ENCODE results near the gene DEDD. TPM values are rescaled to one million over a fixed set of nuclear protein-coding genes. Genes with fewer than 3 reads are reported as not detected.

Gene DEDD
- total RNA-seq, 4 donors from 2014 or later: 20.1 to 48.8 (median 27.0) TPM

- DNase-seq (ENCODE audit: low spot score in 2 of 2): no peak
- TF ChIP-seq CTCF (IDR thresholded peaks at IDR 0.05): no peak
- no peak for TF ChIP-seq EP300 (IDR thresholded peaks at IDR 0.05)
- TF ChIP-seq POLR2A (IDR thresholded peaks at IDR 0.05): no peak
- no peak overlapping the region for H3K27ac ChIP-seq
- H3K4me3 ChIP-seq: no peak overlapping the region
- no peaks in the 10 kb centered on the region for H3K36me3 ChIP-seq
- H3K27me3 ChIP-seq: no peaks in the 10 kb centered on the region
- no peaks in the 10 kb centered on the region for H3K9me3 ChIP-seq
- WGBS, 2 donors: 62 to 73% methylated on average over 19 of the region's 19 CpGs
- no peaks in the 10 kb centered on the region for H3K4me1 ChIP-seq
These were observed 59.6 kb downstream of the DEDD start for GRCh38 chr1:161072751-161073449.

GRCh38 chr1:161071886-161072371 lies 60.5 kb downstream of the DEDD start:
- peaks cover 0 to 4% (median 0%) of the 10 kb centered on the region in 4 donors for H3K4me1 ChIP-seq
- TF ChIP-seq POLR2A (IDR thresholded peaks at IDR 0.05): no peak
- peak; percentile 19 to 51 (median 36) for TF ChIP-seq CTCF (IDR thresholded peaks at IDR 0.05)
- no peaks in the 10 kb centered on the region for H3K9me3 ChIP-seq
- H3K27me3 ChIP-seq: no peaks in the 10 kb centered on the region
- 60 to 65% methylated on average over 9 of the region's 9 CpGs for WGBS, 2 donors
- no peak overlapping the region for H3K27ac ChIP-seq
- DNase-seq (ENCODE audit: low spot score in 2 of 2): peak in 1 of 2 donors; percentile 43
- H3K4me3 ChIP-seq: no peak overlapping the region
- H3K36me3 ChIP-seq: no peaks in the 10 kb centered on the region

Small RNAs within 50 kb of the gene (small RNA-seq; reads per million reads assigned to genes)
- gene RF01225: not detected

Other genes starting within 250 kb of the DEDD start
- 1 to 10 TPM in 1 of 4 donors, under 1 TPM in 1, not detected in 2; 0.42 to 1.2 TPM for gene ITLN1, start 247.5 kb downstream of the DEDD start, total RNA-seq
- not detected for gene ITLN2, start 177.9 kb downstream of the DEDD start, total RNA-seq
- 10 to 100 TPM in 3 of 4 donors, 1 to 10 TPM in 1; 6.9 to 23.1 (median 14.9) TPM for gene F11R, start 111.5 kb downstream of the DEDD start, total RNA-seq
- 10 to 100 TPM; 15.7 to 46.9 (median 37.4) TPM for gene TSTD1, start 93.7 kb downstream of the DEDD start, total RNA-seq
- 10 to 100 TPM; 59.4 to 66.1 (median 62.9) TPM for gene USF1, start 86.7 kb downstream of the DEDD start, total RNA-seq
- 10 to 100 TPM in 2 of 4 donors, 1 to 10 TPM in 2; 6.1 to 14.1 (median 10.2) TPM for gene ARHGAP30, start 62.8 kb downstream of the DEDD start, total RNA-seq
- not detected for gene NECTIN4, start 43.1 kb downstream of the DEDD start, total RNA-seq
- 10 to 100 TPM in 1 of 4 donors, 1 to 10 TPM in 3; 7.9 to 12.9 (median 9.1) TPM for gene KLHDC9, start 34.3 kb downstream of the DEDD start, total RNA-seq
- 10 to 100 TPM; 12.0 to 41.7 (median 39.8) TPM for gene PFDN2, start 14.6 kb downstream of the DEDD start, total RNA-seq
- gene NIT1, start 14.6 kb downstream of the DEDD start, total RNA-seq: 10 to 100 TPM; 26.4 to 43.0 (median 32.9) TPM
- 10 to 100 TPM; 34.1 to 51.5 (median 37.6) TPM for gene UFC1, start 21.3 kb upstream of the DEDD start, total RNA-seq
- gene USP21, start 26.8 kb upstream of the DEDD start, total RNA-seq: 10 to 100 TPM; 12.9 to 53.1 (median 20.6) TPM
- 10 to 100 TPM; 25.6 to 39.3 (median 26.5) TPM for gene PPOX, start 33.8 kb upstream of the DEDD start, total RNA-seq
- 10 to 100 TPM; 18.8 to 41.4 (median 24.3) TPM for gene B4GALT3, start 44.8 kb upstream of the DEDD start, total RNA-seq
- 10 to 100 TPM in 3 of 4 donors, 1 to 10 TPM in 1; 9.0 to 54.9 (median 19.5) TPM for gene ADAMTS4, start 66.4 kb upstream of the DEDD start, total RNA-seq
- gene NDUFS2, start 69.7 kb upstream of the DEDD start, total RNA-seq: 100 to 1,000 TPM in 2 of 4 donors, 10 to 100 TPM in 2; 73.0 to 118 (median 103) TPM
- 100 to 1,000 TPM in 1 of 4 donors, 10 to 100 TPM in 3; 40.6 to 190 (median 50.9) TPM for gene FCER1G, start 82.6 kb upstream of the DEDD start, total RNA-seq
- not detected for gene APOA2, start 91.0 kb upstream of the DEDD start, total RNA-seq
- 10 to 100 TPM in 1 of 4 donors, 1 to 10 TPM in 3; 4.3 to 13.8 (median 8.0) TPM for gene TOMM40L, start 93.4 kb upstream of the DEDD start, total RNA-seq
- not detected for gene NR1I3, start 105.5 kb upstream of the DEDD start, total RNA-seq
- 1 to 10 TPM in 1 of 4 donors, under 1 TPM in 1, not detected in 2; 0.42 to 1.2 TPM for gene PCP4L1, start 126.1 kb upstream of the DEDD start, total RNA-seq
- gene MPZ, start 177.3 kb upstream of the DEDD start, total RNA-seq: 1,000 to 10,000 TPM in 3 of 4 donors, 100 to 1,000 TPM in 1; 570 to 1,776 (median 1,657) TPM
- gene SDHC, start 181.7 kb upstream of the DEDD start, total RNA-seq: 100 to 1,000 TPM in 1 of 4 donors, 10 to 100 TPM in 3; 27.9 to 144 (median 48.4) TPM
- under 1 TPM in 1 of 4 donors, not detected in 3; 0.90 TPM for gene CFAP126, start 235.2 kb upstream of the DEDD start, total RNA-seq